HEK293T (cell line): Measurements from ENCODE around the gene FGF14.

Source experiments
- CTCF ChIA-PET: fragments of 350-600 bp; formaldehyde crosslinking; extraction: SDS; loops from one replicate; lab custom pipeline; 2021; ENCODE audit warnings: antibody characterized with exemption, inconsistent platforms; lab: Yijun Ruan, JAX
- POLR2A ChIA-PET: fragments of 350-600 bp; formaldehyde crosslinking; extraction: SDS; loops from one replicate; lab custom pipeline; 2020; ENCODE audit warnings: antibody characterized with exemption, inconsistent platforms; lab: Yijun Ruan, JAX
- DNase-seq: peaks from one replicate; pipeline ENCODE4 v3.0.0; 2012; ENCODE audit warnings: mixed read lengths; ENCODE audit errors: extremely low spot score
- ARNT ChIP-seq: fragments of 450-650 bp; IDR thresholded peaks from 2 replicates; pipeline ENCODE4 v1.6.1; 2017; ENCODE audit warnings: mild to moderate bottlenecking
- BHLHE40 ChIP-seq: fragments of 450-650 bp; IDR thresholded peaks from 2 replicates; pipeline ENCODE4 v1.6.1; 2016; ENCODE audit warnings: mild to moderate bottlenecking, moderate library complexity, borderline replicate concordance
- CTBP1 ChIP-seq: fragments of 450-650 bp; IDR thresholded peaks from 2 replicates; pipeline ENCODE4 v1.6.1; 2016; ENCODE audit warnings: borderline replicate concordance
- ELF4 ChIP-seq: fragments of 450-650 bp; IDR thresholded peaks from 2 replicates; pipeline ENCODE4 v1.6.1; 2017; ENCODE audit warnings: antibody characterized with exemption
- FOXA1 ChIP-seq: fragments of 450-650 bp; IDR thresholded peaks from 2 replicates; pipeline ENCODE4 v1.6.1; 2016; ENCODE audit warnings: mild to moderate bottlenecking
- FOXK2 ChIP-seq: fragments of 450-650 bp; IDR thresholded peaks from 2 replicates; pipeline ENCODE4 v1.6.1; 2016; ENCODE audit warnings: mild to moderate bottlenecking
- FOXM1 ChIP-seq: fragments of 450-650 bp; IDR thresholded peaks from 2 replicates; pipeline ENCODE4 v1.6.1; 2017; ENCODE audit warnings: mild to moderate bottlenecking, borderline replicate concordance
- HDGF ChIP-seq: fragments of 450-650 bp; IDR thresholded peaks from 2 replicates; pipeline ENCODE4 v1.6.1; 2017; ENCODE audit warnings: antibody characterized with exemption, borderline replicate concordance
- L3MBTL2 ChIP-seq: fragments of 450-650 bp; conservative IDR thresholded peaks from 2 replicates; pipeline ENCODE4 v1.6.1; 2016; ENCODE audit warnings: mild to moderate bottlenecking
- LEF1 ChIP-seq: fragments of 450-650 bp; IDR thresholded peaks from 2 replicates; pipeline ENCODE4 v1.6.1; 2017; ENCODE audit warnings: mild to moderate bottlenecking, borderline replicate concordance
- NFRKB ChIP-seq: fragments of 450-650 bp; IDR thresholded peaks from 2 replicates; pipeline ENCODE4 v1.6.1; 2016; ENCODE audit warnings: mild to moderate bottlenecking, moderate library complexity
- SP1 ChIP-seq: fragments of 450-650 bp; IDR thresholded peaks from 2 replicates; pipeline ENCODE4 v1.6.1; 2017
- SUZ12 ChIP-seq: fragments of 450-650 bp; IDR thresholded peaks from 2 replicates; pipeline ENCODE4 v1.6.1; 2016; ENCODE audit warnings: mild to moderate bottlenecking
- TARDBP ChIP-seq: fragments of 450-650 bp; IDR thresholded peaks from 2 replicates; pipeline ENCODE4 v1.6.1; 2016
- ZNF384 ChIP-seq: fragments of 450-650 bp; IDR thresholded peaks from 2 replicates; pipeline ENCODE4 v1.6.1; 2016
- TF ChIP-seq, protein P1 (sequence below): fragments of 450-650 bp; IDR thresholded peaks from 2 replicates; pipeline ENCODE4 v1.6.1; 2016

The FGF14 gene

DNA sequence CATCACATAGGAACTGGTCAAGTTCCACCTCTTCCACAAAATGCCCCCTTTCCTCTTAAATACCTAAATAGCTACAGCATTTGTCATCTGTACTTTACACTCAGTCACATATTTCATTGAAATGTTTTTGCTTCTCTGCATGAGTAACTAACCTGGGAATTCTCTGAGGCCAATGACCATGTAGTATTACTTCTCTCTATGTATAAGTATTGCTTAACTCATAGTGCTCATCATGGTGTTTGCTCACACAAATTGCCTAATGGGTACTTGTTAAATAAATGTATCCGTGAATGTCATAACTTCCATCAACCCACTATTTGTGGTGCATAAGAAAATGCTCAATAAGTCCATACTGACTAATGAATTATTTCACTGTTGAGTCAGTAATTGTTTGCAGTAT, 115.5 kb downstream of the FGF14 start:
- TF ChIP-seq SUZ12 (no peak), ZNF384 (no peak)
- POLR2A ChIA-PET = no interaction called here
- CTCF ChIA-PET = no interaction called here
- no peak for DNase-seq

DNA sequence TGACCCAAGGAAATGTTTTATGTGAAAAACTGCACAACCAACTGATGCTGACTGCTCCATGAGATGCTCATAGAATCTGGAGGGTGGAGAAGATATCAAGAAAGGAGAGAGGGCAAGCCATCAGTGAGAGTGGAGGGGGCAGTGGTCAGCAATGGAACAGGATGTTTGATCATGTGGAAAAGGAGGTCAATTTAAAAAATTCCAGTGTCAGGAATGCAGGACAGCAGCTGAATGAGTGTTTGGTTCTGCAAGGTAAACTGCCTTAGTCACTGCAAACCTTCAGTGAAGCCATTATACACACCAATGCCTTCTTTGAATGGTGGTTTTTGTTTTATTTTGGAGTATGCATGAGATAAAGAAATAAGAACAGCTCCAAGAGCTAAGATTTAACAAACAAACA, 121.5 kb downstream of the FGF14 start:
- ChIA-PET CTCF (no interaction called here), POLR2A (no interaction called here)
- TF ChIP-seq ELF4 = no peak
- no peak for TF ChIP-seq SP1
- DNase-seq = no peak

DNA sequence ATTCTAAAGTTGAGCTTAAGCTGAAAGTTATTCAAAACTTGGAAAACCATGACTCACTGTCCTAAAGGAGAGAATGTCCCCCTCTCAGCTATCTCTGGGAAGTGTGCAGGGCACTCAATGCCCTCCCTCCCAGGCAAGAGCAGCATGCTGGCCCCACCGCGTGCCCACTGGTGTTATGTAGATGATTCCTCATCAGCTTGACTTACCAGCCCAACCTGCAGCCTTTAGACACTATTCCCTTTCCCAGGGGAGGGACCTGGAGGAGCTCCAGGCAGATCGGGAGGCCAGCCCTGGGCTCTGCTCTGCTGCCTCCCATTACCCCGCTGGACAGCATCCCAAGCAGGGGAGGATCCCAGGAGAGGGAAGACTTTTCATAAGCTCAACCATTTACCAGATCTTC, 124.6 kb downstream of the FGF14 start:
- DNase-seq = no peak
- ChIA-PET POLR2A (no interaction called here), CTCF (no interaction called here)
- no peak for TF ChIP-seq BHLHE40
- TF ChIP-seq SUZ12 = no peak
- TF ChIP-seq SP1 = no peak
- TF ChIP-seq ARNT = no peak
- no peak for TF ChIP-seq LEF1
- TF ChIP-seq FOXA1 = no peak
- TF ChIP-seq L3MBTL2 = no peak
- TF ChIP-seq HDGF = no peak
- no peak for TF ChIP-seq FOXK2
- no peak for TF ChIP-seq FOXM1

DNA sequence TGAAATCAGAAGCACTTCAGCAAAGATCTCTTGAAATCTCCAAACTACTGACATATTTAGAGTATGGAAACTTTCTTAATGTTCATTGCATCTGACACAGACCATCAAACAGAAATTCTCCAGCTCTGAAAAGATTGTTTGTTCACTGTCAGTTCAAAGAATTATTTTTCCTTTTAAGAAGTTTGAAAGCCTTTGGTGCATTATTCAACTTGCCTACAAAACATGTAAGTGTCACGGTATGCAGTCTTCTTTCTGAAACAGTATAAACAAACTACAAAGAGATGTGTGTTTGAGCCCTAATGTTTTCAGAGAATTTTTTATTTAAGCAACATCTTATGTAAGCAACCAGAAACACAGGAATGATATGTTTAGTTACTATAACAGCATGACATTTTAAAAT, 125.4 kb downstream of the FGF14 start:
- no peak for TF ChIP-seq FOXK2
- TF ChIP-seq SP1 = no peak
- TF ChIP-seq BHLHE40 = no peak
- TF ChIP-seq SUZ12 = no peak
- no peak for TF ChIP-seq TARDBP
- TF ChIP-seq ELF4 = no peak
- TF ChIP-seq, protein P1, sequence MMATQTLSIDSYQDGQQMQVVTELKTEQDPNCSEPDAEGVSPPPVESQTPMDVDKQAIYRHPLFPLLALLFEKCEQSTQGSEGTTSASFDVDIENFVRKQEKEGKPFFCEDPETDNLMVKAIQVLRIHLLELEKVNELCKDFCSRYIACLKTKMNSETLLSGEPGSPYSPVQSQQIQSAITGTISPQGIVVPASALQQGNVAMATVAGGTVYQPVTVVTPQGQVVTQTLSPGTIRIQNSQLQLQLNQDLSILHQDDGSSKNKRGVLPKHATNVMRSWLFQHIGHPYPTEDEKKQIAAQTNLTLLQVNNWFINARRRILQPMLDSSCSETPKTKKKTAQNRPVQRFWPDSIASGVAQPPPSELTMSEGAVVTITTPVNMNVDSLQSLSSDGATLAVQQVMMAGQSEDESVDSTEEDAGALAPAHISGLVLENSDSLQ = no peak
- ChIA-PET CTCF (no interaction called here), POLR2A (no interaction called here)
- no peak for DNase-seq

DNA sequence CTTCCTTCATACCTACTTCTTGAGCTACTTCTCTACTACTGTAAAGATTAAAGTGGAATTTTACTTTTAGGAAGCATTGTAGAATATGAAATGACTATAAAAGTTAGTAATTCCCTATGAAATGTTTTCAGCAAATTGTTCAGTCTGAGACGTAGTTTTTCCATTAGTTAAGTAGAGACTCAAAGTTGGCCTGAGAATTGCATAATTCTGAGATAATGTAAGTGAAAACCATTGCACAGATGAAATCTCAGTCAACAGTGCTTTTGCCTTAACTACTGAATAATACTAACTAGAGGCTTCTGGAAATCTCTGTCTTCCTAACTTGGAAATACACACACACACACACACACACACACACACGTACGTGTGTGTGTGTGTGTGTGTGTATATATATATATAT, 125.9 kb downstream of the FGF14 start:
- ChIA-PET CTCF (no interaction called here), POLR2A (no interaction called here)
- TF ChIP-seq, protein P1 = no peak
- TF ChIP-seq ARNT (no peak), CTBP1 (no peak), ELF4 (no peak), HDGF (no peak), NFRKB (no peak), LEF1 (no peak), ZNF384 (no peak), SUZ12 (no peak), SP1 (no peak), BHLHE40 (no peak), FOXK2 (no peak), TARDBP (no peak), FOXM1 (no peak), FOXA1 (no peak), L3MBTL2 (no peak)
- DNase-seq = no peak

DNA sequence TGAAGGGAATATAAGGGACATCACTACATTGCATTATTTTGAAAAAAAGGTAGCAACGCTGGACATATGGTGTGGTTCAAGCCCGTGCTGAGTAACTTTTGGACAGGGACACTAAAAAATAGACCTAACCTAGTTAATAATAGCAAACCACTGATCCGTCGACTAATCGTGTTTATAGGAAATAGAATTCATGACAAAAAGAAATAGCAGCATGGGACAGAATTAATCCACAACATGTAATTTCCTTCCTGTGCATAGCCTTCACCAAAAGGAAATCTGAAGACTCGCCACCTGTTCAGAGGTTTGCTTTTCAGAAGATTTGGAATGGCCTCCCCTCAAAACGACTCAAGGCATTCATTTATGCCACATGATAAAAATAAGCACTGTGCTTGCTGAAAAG, 128.7 kb downstream of the FGF14 start:
- CTCF ChIA-PET = no interaction called here
- POLR2A ChIA-PET = no interaction called here
- no peak for DNase-seq

DNA sequence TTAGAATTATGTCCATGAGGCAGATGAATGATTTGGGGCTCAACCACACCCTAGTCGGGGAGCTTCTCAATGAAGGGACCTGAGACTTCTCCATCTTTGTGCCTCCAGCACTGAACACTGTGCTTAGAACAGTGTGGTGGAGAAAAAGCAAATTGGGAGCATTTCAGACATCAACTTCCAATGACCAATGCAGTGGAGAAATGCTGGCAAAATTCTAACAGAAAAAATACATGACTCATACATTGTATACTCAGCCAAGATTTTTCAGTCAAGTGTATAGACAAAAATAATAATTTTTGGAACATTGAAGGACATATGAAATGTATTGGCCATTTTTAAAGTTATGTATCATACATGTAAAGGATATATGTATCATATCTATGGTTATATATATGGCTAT, 134.7 kb downstream of the FGF14 start:
- TF ChIP-seq HDGF (no peak), FOXM1 (no peak), TARDBP (no peak), L3MBTL2 (no peak), BHLHE40 (no peak), FOXA1 (no peak)
- TF ChIP-seq, protein P1 = no peak
- POLR2A ChIA-PET = no interaction called here
- DNase-seq = no peak
- CTCF ChIA-PET = no interaction called here

More for the DNA sequence above, 128.7 kb downstream of the FGF14 start:
- TF ChIP-seq TARDBP (no peak), NFRKB (no peak), FOXK2 (no peak), ELF4 (no peak), L3MBTL2 (no peak), SP1 (no peak), FOXM1 (no peak), SUZ12 (no peak), FOXA1 (no peak), HDGF (no peak), ARNT (no peak), BHLHE40 (no peak), CTBP1 (no peak), LEF1 (no peak), ZNF384 (no peak)
- TF ChIP-seq, protein P1 = no peak
